H9 (cell line): ENCODE measurements around the gene DCANP1. TPM values are rescaled to one million over a fixed set of nuclear protein-coding genes. Genes with fewer than 3 reads are reported as not detected.

Experiments
- DNase-seq: peaks from one replicate; pipeline ENCODE4 v3.0.0-alpha.2; 2017
- H2AFZ ChIP-seq: one replicate; pipeline ENCODE4 v1.6.1; 2013; ENCODE audit warnings: mild to moderate bottlenecking, low read length, control low read depth, moderate library complexity
- H2AK5ac ChIP-seq: 2 replicates; pipeline ENCODE4 v1.6.1; 2013; ENCODE audit warnings: low read length, control low read depth, mixed read lengths; ENCODE audit not compliant: insufficient read length
- H2BK120ac ChIP-seq: one replicate; pipeline ENCODE4 v1.6.1; 2013; ENCODE audit warnings: low read depth, mild to moderate bottlenecking, low read length, control low read depth, inconsistent platforms; ENCODE audit not compliant: poor library complexity, severe bottlenecking
- H2BK12ac ChIP-seq: 2 replicates; pipeline ENCODE4 v1.6.1; 2013; ENCODE audit warnings: low read length, control low read depth, mixed read lengths, low read depth; ENCODE audit not compliant: insufficient read length
- H2BK15ac ChIP-seq: 2 replicates; pipeline ENCODE4 v1.6.1; 2013; ENCODE audit warnings: low read depth, low read length, control low read depth
- H2BK20ac ChIP-seq: one replicate; pipeline ENCODE4 v1.6.1; 2013; ENCODE audit warnings: low read depth, mild to moderate bottlenecking, low read length, control low read depth, inconsistent platforms; ENCODE audit not compliant: poor library complexity, severe bottlenecking
- H2BK5ac ChIP-seq: 2 replicates; pipeline ENCODE4 v1.6.1; 2013; ENCODE audit warnings: low read length, control low read depth, mixed read lengths; ENCODE audit not compliant: insufficient read length
- H3K14ac ChIP-seq: 2 replicates; pipeline ENCODE4 v1.6.1; 2013; ENCODE audit warnings: low read length, control low read depth; ENCODE audit not compliant: insufficient read depth
- H3K18ac ChIP-seq: 2 replicates; pipeline ENCODE4 v1.6.1; 2013; ENCODE audit warnings: low read depth, mild to moderate bottlenecking, mixed read lengths, low read length, control low read depth; ENCODE audit not compliant: insufficient read length
- H3K23ac ChIP-seq: 2 replicates; pipeline ENCODE4 v1.6.1; 2013; ENCODE audit warnings: low read length, control low read depth, mixed read lengths, low read depth; ENCODE audit not compliant: insufficient read length
- H3K23me2 ChIP-seq: 2 replicates; pipeline ENCODE4 v1.6.1; 2013; ENCODE audit warnings: low read depth, mild to moderate bottlenecking, mixed read lengths, low read length, control low read depth; ENCODE audit not compliant: insufficient read length, poor library complexity, severe bottlenecking
- H3K27ac ChIP-seq: 2 replicates; pipeline ENCODE4 v1.5.1; 2013; ENCODE audit warnings: low read length, control low read depth, mixed read lengths, low read depth; ENCODE audit not compliant: insufficient read length
- H3K27me3 ChIP-seq: 2 replicates; pipeline ENCODE4 v1.6.1; 2013; ENCODE audit warnings: low read length, control low read depth, inconsistent platforms; ENCODE audit not compliant: insufficient read depth
- H3K4ac ChIP-seq: 2 replicates; pipeline ENCODE4 v1.6.1; 2013; ENCODE audit warnings: low read depth, mild to moderate bottlenecking, control low read depth, inconsistent platforms, low read length, moderate library complexity
- H3K4me1 ChIP-seq: 2 replicates; pipeline ENCODE4 v1.6.1; 2013; ENCODE audit warnings: low read length, control low read depth, inconsistent platforms; ENCODE audit not compliant: insufficient read depth
- H3K4me2 ChIP-seq: 2 replicates; pipeline ENCODE4 v1.6.1; 2013; ENCODE audit warnings: low read length, control low read depth, mixed read lengths; ENCODE audit not compliant: insufficient read length, insufficient read depth
- H3K56ac ChIP-seq: 2 replicates; pipeline ENCODE4 v1.6.1; 2013; ENCODE audit warnings: low read depth, mild to moderate bottlenecking, mixed read lengths, low read length, control low read depth; ENCODE audit not compliant: insufficient read length
- H3K79me1 ChIP-seq: 2 replicates; pipeline ENCODE4 v1.6.1; 2013; ENCODE audit warnings: low read depth, mild to moderate bottlenecking, moderate library complexity, low read length, control low read depth, inconsistent platforms; ENCODE audit not compliant: insufficient read depth, poor library complexity, severe bottlenecking
- H3K79me2 ChIP-seq: 2 replicates; pipeline ENCODE4 v1.6.1; 2013; ENCODE audit warnings: low read length, control low read depth, inconsistent platforms; ENCODE audit not compliant: insufficient read depth
- H3K9ac ChIP-seq: 2 replicates; pipeline ENCODE4 v1.6.1; 2013; ENCODE audit warnings: low read length, control low read depth, mixed read lengths; ENCODE audit not compliant: insufficient read length; ENCODE audit errors: extremely low read depth
- H3K9me3 ChIP-seq: one replicate; pipeline ENCODE4 v1.6.1; 2013; ENCODE audit warnings: low read depth, low read length, inconsistent platforms; ENCODE audit not compliant: control insufficient read depth
- H3T11ph ChIP-seq: one replicate; pipeline ENCODE4 v1.6.1; 2013; ENCODE audit warnings: mild to moderate bottlenecking, low read length, control low read depth, inconsistent platforms
- H4K20me1 ChIP-seq: one replicate; pipeline ENCODE4 v1.6.1; 2013; ENCODE audit not compliant: control insufficient read depth, insufficient read length, insufficient read depth
- H4K5ac ChIP-seq: 2 replicates; pipeline ENCODE4 v1.6.1; 2013; ENCODE audit warnings: low read depth, mild to moderate bottlenecking, mixed read lengths, low read length, control low read depth; ENCODE audit not compliant: insufficient read length
- H4K8ac ChIP-seq: replicated peaks from 2 replicates; pipeline ENCODE4 v1.6.1; 2013; ENCODE audit warnings: low read length, control low read depth, mixed read lengths, low read depth; ENCODE audit not compliant: insufficient read length
- H4K91ac ChIP-seq: 2 replicates; pipeline ENCODE4 v1.6.1; 2013; ENCODE audit warnings: low read depth, mild to moderate bottlenecking, moderate library complexity, mixed read lengths, low read length, control low read depth; ENCODE audit not compliant: insufficient read length
- H3K27ac Mint-ChIP-seq, 3 experiments: 2 replicates in 2 of 3; 3 replicates in 1 of 3; pipeline ENCODE4 v1.8.0; 2020 to 2021; ENCODE audit warnings: mixed read lengths in 3 of 3, mild to moderate bottlenecking in 1 of 3, moderate library complexity in 1 of 3
- H3K27me3 Mint-ChIP-seq: 2 replicates; pipeline ENCODE4 v1.8.0; 2021; ENCODE audit warnings: low read depth, mild to moderate bottlenecking, moderate library complexity, mixed read lengths
- H3K36me3 Mint-ChIP-seq, 3 experiments: 2 replicates in 2 of 3; 3 replicates in 1 of 3; pipeline ENCODE4 v1.8.0; 2020 to 2021; ENCODE audit warnings: low read depth in 3 of 3, mixed read lengths in 3 of 3; ENCODE audit not compliant: insufficient read depth in 1 of 3
- H3K4me1 Mint-ChIP-seq, 2 experiments: 2 replicates each; pipeline ENCODE4 v1.8.0; 2020; ENCODE audit warnings: mixed read lengths in 2 of 2
- H3K4me3 Mint-ChIP-seq, 2 experiments: 2 replicates in 1 of 2; 3 replicates in 1 of 2; pipeline ENCODE4 v1.8.0; 2020 to 2021; ENCODE audit warnings: mild to moderate bottlenecking in 2 of 2, mixed read lengths in 2 of 2, moderate library complexity in 1 of 2
- H3K9me3 Mint-ChIP-seq, 2 experiments: 2 replicates in 1 of 2; 3 replicates in 1 of 2; pipeline ENCODE4 v1.8.0; 2020; ENCODE audit warnings: mild to moderate bottlenecking in 2 of 2, mixed read lengths in 2 of 2, moderate library complexity in 1 of 2
- CTCF ChIP-seq: fragments of 200-600 bp; sonication (generic); conservative IDR thresholded peaks from 3 replicates; pipeline ENCODE4 v1.8.0; 2021; ENCODE audit warnings: antibody characterized with exemption, mild to moderate bottlenecking
- WGBS: extraction: QIAGEN DNeasy Blood & Tissue Kit; methylation state at CpG from one replicate; pipeline ENCODE4 v1.1.7; 2013; ENCODE audit warnings: missing lambda C conversion rate, low lambda C conversion rate, mixed read lengths; ENCODE audit not compliant: insufficient read length; ENCODE audit errors: extremely low coverage; 5-methylcytosine and 5-hydroxymethylcytosine counted together
- total RNA-seq: library from RNA; stranded (reverse); gene quantifications from 2 replicates; pipeline ENCODE4 v1.2.1, GENCODE V29; 2021

DCANP1 gene
- total RNA-seq, 1 experiment from 2014 or later = not detected

DNA sequence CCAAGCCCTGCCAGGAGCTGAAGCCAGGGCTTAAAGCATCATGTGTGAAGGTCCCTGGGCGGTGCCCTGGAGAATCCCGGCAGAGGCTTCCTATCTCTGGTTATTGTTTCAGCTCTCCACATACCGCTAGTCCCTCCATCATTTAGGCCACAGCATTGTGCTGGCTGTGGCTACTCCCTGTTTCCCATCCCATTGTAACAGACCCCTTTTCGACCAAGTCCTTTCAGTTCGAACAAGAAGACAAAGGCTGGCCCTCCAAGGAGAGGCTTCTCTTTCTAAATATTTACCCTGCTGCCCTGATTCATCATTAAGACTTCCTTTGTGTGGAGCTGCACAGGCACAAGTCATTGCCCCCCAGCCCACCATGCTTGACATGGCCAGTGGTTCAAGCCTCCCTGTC is 47.0 kb upstream of the DCANP1 start:
- Histone ChIP-seq H3K27me3 (peaks cover 67% of the 10 kb centered on the region), H3K27ac (no peak overlapping the region), H3K79me2 (no peaks in the 10 kb centered on the region), H2BK120ac (no peak overlapping the region), H3K4ac (no peak overlapping the region), H3K14ac (no peak overlapping the region), H2BK12ac (no peak overlapping the region), H4K5ac (no peak overlapping the region), H3K23ac (no peak overlapping the region), H3K18ac (no peak overlapping the region), H2AFZ (no peak overlapping the region), H3K4me1 (peaks cover 2% of the 10 kb centered on the region; the same call in 1 of the 2 replicates), H3K9ac (no peak overlapping the region), H2BK20ac (no peak overlapping the region), H2BK5ac (no peak overlapping the region), H4K8ac (no peak overlapping the region), H3K4me2 (no peak overlapping the region), H3K56ac (no peak overlapping the region), H3T11ph (no peak overlapping the region), H4K91ac (no peak overlapping the region), H3K9me3 (no peaks in the 10 kb centered on the region), H3K23me2 (peaks cover 17% of the 10 kb centered on the region), H2BK15ac (no peak overlapping the region), H4K20me1 (no peaks in the 10 kb centered on the region), H3K79me1 (no peaks in the 10 kb centered on the region), H2AK5ac (no peak overlapping the region)
- Mint-ChIP-seq H3K4me3 (no peak overlapping the region), H3K36me3 (no peaks in the 10 kb centered on the region), H3K4me1 (peaks cover 34 to 48% of the 10 kb centered on the region in 2 experiments), H3K27me3 (no peaks in the 10 kb centered on the region), H3K27ac (no peak overlapping the region), H3K9me3 (peaks cover 0 to 8% of the 10 kb centered on the region in 2 experiments; a peak in 2 of 5 replicates)
- DNase-seq = no peak
- TF ChIP-seq CTCF = no peak
- no CpG with 5 or more reads among the region's 5 CpGs for WGBS
